PFSK-1 (cell line): ENCODE results near the gene CD52.

Experiments used
- POLR2AphosphoS5 ChIP-seq: IDR thresholded peaks from 2 replicates; pipeline ENCODE4 v1.6.1; 2012; ENCODE audit warnings: low read depth, mild to moderate bottlenecking, control low read depth, low read length, moderate library complexity
- SIN3A ChIP-seq: IDR thresholded peaks from 2 replicates; pipeline ENCODE4 v1.6.1; 2012; ENCODE audit warnings: mild to moderate bottlenecking, low read length, moderate library complexity, borderline replicate concordance; ENCODE audit not compliant: insufficient read depth
- TAF1 ChIP-seq: IDR thresholded peaks from 2 replicates; pipeline ENCODE4 v1.6.1; 2012; ENCODE audit warnings: low read length, control low read depth, borderline replicate concordance; ENCODE audit not compliant: insufficient read depth

- TF ChIP-seq POLR2AphosphoS5 (0 out of 2 replicates have a peak, but pooled peaks have one; percentile 36), TAF1 (no peak), SIN3A (no peak)
Measured at GRCh38 chr1:26283871-26284596, 33.7 kb upstream of the CD52 start.
